ENCODE data around the gene SERPINA10. TPM values are rescaled to one million over a fixed set of nuclear protein-coding genes. Genes with fewer than 3 reads are reported as not detected.

The SERPINA10 gene
- total RNA-seq, 1 donor from 2014 or later = not detected

DNA sequence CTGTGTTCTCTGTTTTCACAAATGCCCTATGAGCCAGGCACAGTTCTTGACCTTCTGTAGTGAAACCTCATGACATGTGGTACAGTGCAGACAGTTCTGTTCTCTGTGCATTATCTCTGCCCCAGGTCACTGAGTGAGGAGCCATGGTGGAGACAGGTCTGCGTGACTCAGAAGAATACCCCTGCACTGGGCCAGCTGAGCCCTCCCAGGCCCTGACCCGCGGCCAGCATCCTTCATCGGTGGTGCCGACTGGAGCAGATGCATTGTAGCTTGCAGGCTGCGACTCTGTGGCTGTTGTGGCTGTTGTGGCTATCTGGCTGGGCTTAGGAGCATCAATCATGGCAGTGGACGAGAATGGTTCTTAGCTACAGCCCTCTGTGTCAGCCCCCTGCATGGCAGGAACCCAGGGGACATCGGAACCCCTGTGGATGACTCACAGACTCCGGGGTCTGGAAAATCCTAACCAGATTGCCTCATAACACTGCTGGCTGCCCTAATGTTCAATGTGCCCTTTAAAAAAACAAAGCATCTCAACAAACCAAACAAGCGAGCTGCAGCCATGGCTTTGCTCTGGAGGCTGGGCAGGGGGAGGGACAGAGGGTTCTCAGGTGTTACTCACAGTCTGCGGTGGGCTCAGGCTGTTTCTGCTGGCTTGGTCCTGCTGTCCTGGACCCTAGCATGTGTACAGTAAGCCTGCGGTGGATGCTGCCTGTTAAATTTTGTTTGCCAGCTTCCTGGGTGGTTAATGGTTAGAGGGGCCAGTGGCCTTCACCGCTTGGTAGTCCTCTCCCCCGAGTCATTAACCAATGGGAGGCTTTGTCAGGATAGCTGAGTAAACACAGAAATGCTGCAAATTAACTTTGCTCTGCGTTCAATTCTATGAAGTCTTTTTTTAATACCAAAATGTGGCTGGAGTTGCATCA is 29.8 kb upstream of the SERPINA10 start, which contains the start of gene SERPINA6:
SERPINA6 (minus strand) TSS at position 689 of the 923 bp plus-strand sequence. CDS start 8,688 bp downstream, outside the sequence.
- Mint-ChIP-seq H3K9me3 (ENCODE audit: unreplicated experiment) (no peaks in the 10 kb centered on the region), H3K36me3 (ENCODE audit: low read depth, unreplicated experiment) (no peaks in the 10 kb centered on the region), H3K4me3 (ENCODE audit: unreplicated experiment) (no peak within 1 kb of the TSS), H3K27ac (ENCODE audit: unreplicated experiment) (no peak within 1 kb of the TSS), H3K27me3 (ENCODE audit: unreplicated experiment) (no peaks in the 10 kb centered on the region), H3K4me1 (ENCODE audit: unreplicated experiment) (peaks cover 6% of the 10 kb centered on the region)
- TF ChIP-seq CTCF (IDR thresholded peaks at IDR 0.05; ENCODE audit: unreplicated experiment) = no peak
- DNase-seq (ENCODE audit: low spot score) = no peak

DNA sequence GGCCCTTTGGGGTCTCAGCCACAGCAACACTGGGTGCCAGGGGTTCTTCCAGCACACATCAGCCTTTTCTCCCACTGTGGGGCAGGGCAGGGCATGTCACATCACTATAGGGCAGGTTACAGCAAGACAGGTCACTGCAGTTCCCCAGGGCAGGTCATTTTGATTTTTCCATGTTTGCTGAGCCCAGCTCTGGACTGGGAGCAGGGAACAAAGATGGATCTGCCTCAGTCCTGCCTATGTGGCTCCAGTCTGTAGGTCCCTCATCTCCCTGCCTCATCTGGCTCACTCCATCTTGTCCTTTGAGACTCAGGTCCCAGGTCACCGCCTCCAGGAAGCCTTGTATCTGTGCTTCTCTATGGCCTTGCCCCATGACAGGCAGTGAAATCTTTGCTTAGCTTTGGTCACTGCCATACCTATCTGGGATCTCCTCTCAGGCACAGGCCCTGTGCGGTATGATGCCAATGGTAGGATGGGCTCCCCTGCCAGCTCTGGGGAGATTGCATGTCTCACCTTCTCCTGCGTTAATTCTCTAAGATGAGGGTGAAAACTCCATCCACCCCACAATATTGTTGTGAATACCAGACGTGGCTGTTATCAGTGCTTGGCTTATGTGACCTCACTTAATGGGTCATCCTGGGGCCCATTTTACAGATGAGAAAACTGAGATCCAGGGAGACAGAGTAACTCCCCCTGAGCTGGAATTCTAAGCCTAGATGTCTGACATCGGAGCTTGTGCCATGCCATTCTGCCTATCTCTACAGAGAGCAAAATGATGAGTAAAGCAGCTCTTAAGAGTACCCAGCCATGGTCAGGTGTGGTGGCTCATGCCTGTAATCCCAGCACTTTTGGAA is 28.6 kb upstream of the SERPINA10 start:
- H3K36me3 Mint-ChIP-seq (ENCODE audit: low read depth, unreplicated experiment) = no peaks in the 10 kb centered on the region
- H3K27me3 Mint-ChIP-seq (ENCODE audit: unreplicated experiment) = no peaks in the 10 kb centered on the region
- H3K27ac Mint-ChIP-seq (ENCODE audit: unreplicated experiment) = no peak overlapping the region
- no peaks in the 10 kb centered on the region for H3K4me1 Mint-ChIP-seq (ENCODE audit: unreplicated experiment)
- H3K4me3 Mint-ChIP-seq (ENCODE audit: unreplicated experiment) = no peak overlapping the region
- no peak for TF ChIP-seq CTCF (IDR thresholded peaks at IDR 0.05; ENCODE audit: unreplicated experiment)
- no peaks in the 10 kb centered on the region for H3K9me3 Mint-ChIP-seq (ENCODE audit: unreplicated experiment)
- DNase-seq (ENCODE audit: low spot score) = no peak

GRCh38 chr14:94320243-94320642 is 27.2 kb upstream of the SERPINA10 start:
- DNase-seq (ENCODE audit: low spot score) = no peak
- no peak overlapping the region for H3K4me3 Mint-ChIP-seq (ENCODE audit: unreplicated experiment)
- no peak overlapping the region for H3K27ac Mint-ChIP-seq (ENCODE audit: unreplicated experiment)
- H3K27me3 Mint-ChIP-seq (ENCODE audit: unreplicated experiment) = no peaks in the 10 kb centered on the region
- no peak for TF ChIP-seq CTCF (IDR thresholded peaks at IDR 0.05; ENCODE audit: unreplicated experiment)
- H3K36me3 Mint-ChIP-seq (ENCODE audit: low read depth, unreplicated experiment) = no peaks in the 10 kb centered on the region
- no peaks in the 10 kb centered on the region for H3K9me3 Mint-ChIP-seq (ENCODE audit: unreplicated experiment)
- H3K4me1 Mint-ChIP-seq (ENCODE audit: unreplicated experiment) = no peaks in the 10 kb centered on the region

GRCh38 chr14:94317259-94317658 is 24.2 kb upstream of the SERPINA10 start:
- H3K9me3 Mint-ChIP-seq (ENCODE audit: unreplicated experiment) = no peaks in the 10 kb centered on the region
- no peak for DNase-seq (ENCODE audit: low spot score)
- no peak overlapping the region for H3K27ac Mint-ChIP-seq (ENCODE audit: unreplicated experiment)
- H3K4me3 Mint-ChIP-seq (ENCODE audit: unreplicated experiment) = no peak overlapping the region
- H3K36me3 Mint-ChIP-seq (ENCODE audit: low read depth, unreplicated experiment) = no peaks in the 10 kb centered on the region
- no peaks in the 10 kb centered on the region for H3K4me1 Mint-ChIP-seq (ENCODE audit: unreplicated experiment)
- H3K27me3 Mint-ChIP-seq (ENCODE audit: unreplicated experiment) = no peaks in the 10 kb centered on the region
- no peak for TF ChIP-seq CTCF (IDR thresholded peaks at IDR 0.05; ENCODE audit: unreplicated experiment)
